Adrenal gland (tissue), 12 donors: ENCODE results near the gene WNK4. TPM values are rescaled to one million over a fixed set of nuclear protein-coding genes. Genes with fewer than 3 reads are reported as not detected.

Experiments used
- DNase-seq, 7 donors: peaks; one replicate each; pipeline ENCODE4 v3.0.0-alpha.2; 2019 to 2020
- H3K27ac ChIP-seq, 5 donors: fragments of 200-600 bp; sonication (generic) in 4 of 5; 1 replicate in 3 of 5; 2 replicates in 2 of 5; pipeline versions ENCODE4 v1.5.1 to v1.8.0; 2016 to 2020; ENCODE audit warnings: mild to moderate bottlenecking in 1 of 5
- H3K27me3 ChIP-seq: fragments of 200-600 bp; 2 replicates; pipeline ENCODE4 v1.8.0; 2021
- H3K36me3 ChIP-seq, 2 donors: fragments of 200-600 bp; replicated peaks in 1 of 2; 1 replicate in 1 of 2; 2 replicates in 1 of 2; pipeline versions ENCODE4 v1.5.1 to v1.8.0; 2018 to 2022
- H3K4me1 ChIP-seq, 2 donors: fragments of 200-600 bp; replicated peaks in 1 of 2; 1 replicate in 1 of 2; 2 replicates in 1 of 2; pipeline versions ENCODE4 v1.5.1 to v1.8.0; 2018 to 2021
- H3K4me3 ChIP-seq, 4 donors: fragments of 200-600 bp; sonication (generic) in 3 of 4; one replicate each; pipeline ENCODE4 v1.5.1; 2016 to 2018
- H3K9me3 ChIP-seq, 3 donors: fragments of 200-600 bp; sonication (generic) in 1 of 3; replicated peaks in 1 of 3; 1 replicate in 2 of 3; 2 replicates in 1 of 3; pipeline versions ENCODE4 v1.5.1 to v1.8.0; 2016 to 2021
- POLR2A ChIP-seq, 2 donors: fragments of 450-650 bp; IDR thresholded peaks; one replicate each; pipeline ENCODE4 v1.6.1; 2017; ENCODE audit warnings: antibody characterized with exemption in 2 of 2, mild to moderate bottlenecking in 2 of 2, moderate library complexity in 1 of 2
- WGBS, 4 donors: extraction: QIAGEN DNeasy Blood & Tissue Kit in 2 of 4; methylation state at CpG; one replicate each; pipeline versions ENCODE4 v1.1.5 to v1.1.7; 2013 to 2017; 5-methylcytosine and 5-hydroxymethylcytosine counted together
- intact Hi-C, 2 donors: fragments of 100-400 bp; cut with DNase I; formaldehyde crosslinking; loops; one replicate each; pipeline versions ENCODE4 v1.14.1 to v1.15.0; 2022 to 2023
- polyA plus RNA-seq, 3 donors: library from polyadenylated mRNA; stranded (reverse); fragments of 200-250 nt in 2 of 3; fragments of 350-450 nt in 1 of 3; fragmentation: Illumina TruSeq in 1 of 3; extraction: RNeasy Lipid Tissue Mini Kit (QIAGEN cat#74804) in 1 of 3; gene quantifications; one replicate each; pipeline ENCODE4 v1.2.3, GENCODE V29; 2013 to 2014
- total RNA-seq, 9 donors: library from RNA; depleted of rRNA in 4 of 9; stranded (reverse); fragments of >200 nt in 4 of 9; fragments of 120-200 nt in 1 of 9; fragmentation: NEBNext Ultra II Directional in 1 of 9; extraction: Animal tissue kit (Norgen Biotek cat#: 25700) in 1 of 9; gene quantifications; one replicate each; pipeline versions ENCODE4 v1.1.0 to v1.2.4, GENCODE V29; 2013 to 2023
- TF ChIP-seq, protein P1 (sequence below), 6 experiments: fragments of 450-650 bp in 4 of 6; fragments of 200-600 bp in 2 of 6; sonication (generic) in 1 of 6; IDR thresholded peaks; 1 replicate in 5 of 6; 2 replicates in 1 of 6; pipeline versions ENCODE4 v1.5.1 to v1.8.0; 2016 to 2021; ENCODE audit warnings: antibody characterized with exemption in 6 of 6, mild to moderate bottlenecking in 2 of 6, moderate library complexity in 1 of 6
- donor health status: healthy with polysubstance abuse.
- donor health status: Bipolar disorder and iron deficiency.
- donor health status: DM: yes; HTN: yes; CAD: no.
- donor health status: DM: no; HTN: no; CAD: no.
- donor health status: DM: no; HTN: no; CAD: no.
- donor health status: DM: yes; HTN: yes; CAD: no.

WNK4 gene
- total and polyA plus RNA-seq, 12 donors, result 0.05 to 0.46 (median 0.18) TPM; not detected in 5

DNA sequence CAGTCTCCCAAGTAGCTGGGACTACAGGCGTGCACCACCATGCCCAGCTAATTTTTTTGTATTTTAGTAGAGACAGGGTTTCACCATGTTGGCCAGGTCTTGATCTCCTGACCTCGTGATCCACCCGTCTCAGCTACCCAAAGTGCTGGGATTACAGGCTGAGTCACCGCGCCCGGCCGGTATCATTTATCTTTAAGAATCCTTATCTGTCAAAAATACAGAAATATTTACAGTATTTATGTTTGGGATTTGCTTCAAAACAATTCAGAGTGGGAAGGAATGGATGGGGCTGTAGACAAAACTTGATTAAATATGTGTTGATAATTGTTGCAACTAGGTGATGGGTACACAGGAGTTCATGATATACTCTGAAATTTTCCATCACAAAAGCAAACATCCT is 40.8 kb downstream of the WNK4 start:
- intact Hi-C loops, result loop anchor here (5.0 to 10.0 kb wide), 2 partner anchors 96 to 99 kb away; no protein-coding TSS in a partner anchor
- WGBS, 4 donors, result 72 to 85% (median 82%) methylated on average over 7 of the region's 7 CpGs
- Histone ChIP-seq H3K36me3 (peaks cover 0 to 64% of the 10 kb centered on the region in 2 donors), H3K4me1 (peaks cover 10 to 21% of the 10 kb centered on the region in 2 donors), H3K27ac (no peak overlapping the region), H3K27me3 (no peaks in the 10 kb centered on the region), H3K9me3 (no peaks in the 10 kb centered on the region), H3K4me3 (no peak overlapping the region)
- peak in 1 of 7 donors; percentile 41 for DNase-seq
- TF ChIP-seq, protein P1, sequence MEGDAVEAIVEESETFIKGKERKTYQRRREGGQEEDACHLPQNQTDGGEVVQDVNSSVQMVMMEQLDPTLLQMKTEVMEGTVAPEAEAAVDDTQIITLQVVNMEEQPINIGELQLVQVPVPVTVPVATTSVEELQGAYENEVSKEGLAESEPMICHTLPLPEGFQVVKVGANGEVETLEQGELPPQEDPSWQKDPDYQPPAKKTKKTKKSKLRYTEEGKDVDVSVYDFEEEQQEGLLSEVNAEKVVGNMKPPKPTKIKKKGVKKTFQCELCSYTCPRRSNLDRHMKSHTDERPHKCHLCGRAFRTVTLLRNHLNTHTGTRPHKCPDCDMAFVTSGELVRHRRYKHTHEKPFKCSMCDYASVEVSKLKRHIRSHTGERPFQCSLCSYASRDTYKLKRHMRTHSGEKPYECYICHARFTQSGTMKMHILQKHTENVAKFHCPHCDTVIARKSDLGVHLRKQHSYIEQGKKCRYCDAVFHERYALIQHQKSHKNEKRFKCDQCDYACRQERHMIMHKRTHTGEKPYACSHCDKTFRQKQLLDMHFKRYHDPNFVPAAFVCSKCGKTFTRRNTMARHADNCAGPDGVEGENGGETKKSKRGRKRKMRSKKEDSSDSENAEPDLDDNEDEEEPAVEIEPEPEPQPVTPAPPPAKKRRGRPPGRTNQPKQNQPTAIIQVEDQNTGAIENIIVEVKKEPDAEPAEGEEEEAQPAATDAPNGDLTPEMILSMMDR (IDR thresholded peaks at IDR 0.05), result no peak
- no peak for TF ChIP-seq POLR2A (IDR thresholded peaks at IDR 0.05)

DNA sequence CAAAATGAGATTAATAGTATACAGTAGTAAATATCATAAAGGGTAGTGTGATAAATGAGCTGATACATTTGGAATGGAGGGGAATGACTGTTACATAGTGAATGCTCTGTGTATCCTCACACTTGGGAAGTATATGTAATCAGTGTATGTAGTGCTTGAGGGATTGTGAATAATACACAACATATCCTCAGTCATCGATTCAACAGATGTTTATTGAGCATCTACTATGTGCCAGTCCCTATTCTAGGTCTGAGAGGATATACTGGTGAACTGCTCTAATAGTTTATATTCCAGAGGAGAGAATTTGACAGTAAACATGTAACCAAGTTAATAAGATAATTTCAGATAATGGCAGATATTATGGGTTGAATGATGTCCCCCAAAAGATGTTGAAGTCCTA is 47.1 kb downstream of the WNK4 start:
- H3K27me3 ChIP-seq, result no peaks in the 10 kb centered on the region
- peaks cover 0 to 1% of the 10 kb centered on the region in 2 donors for H3K36me3 ChIP-seq
- no peak for TF ChIP-seq POLR2A (IDR thresholded peaks at IDR 0.05)
- DNase-seq, result no peak
- no peaks in the 10 kb centered on the region for H3K9me3 ChIP-seq
- peaks cover 17 to 22% of the 10 kb centered on the region in 2 donors for H3K4me1 ChIP-seq
- no peak overlapping the region for H3K27ac ChIP-seq
- intact Hi-C loops, result loop anchor here in 1 of 2 donors (10.0 kb wide), 1 partner anchor 103 kb away; no protein-coding TSS in a partner anchor
- WGBS, 4 donors, result 89 to 96% (median 96%) methylated on average over 1 of the region's 1 CpG
- H3K4me3 ChIP-seq, result no peak overlapping the region

DNA sequence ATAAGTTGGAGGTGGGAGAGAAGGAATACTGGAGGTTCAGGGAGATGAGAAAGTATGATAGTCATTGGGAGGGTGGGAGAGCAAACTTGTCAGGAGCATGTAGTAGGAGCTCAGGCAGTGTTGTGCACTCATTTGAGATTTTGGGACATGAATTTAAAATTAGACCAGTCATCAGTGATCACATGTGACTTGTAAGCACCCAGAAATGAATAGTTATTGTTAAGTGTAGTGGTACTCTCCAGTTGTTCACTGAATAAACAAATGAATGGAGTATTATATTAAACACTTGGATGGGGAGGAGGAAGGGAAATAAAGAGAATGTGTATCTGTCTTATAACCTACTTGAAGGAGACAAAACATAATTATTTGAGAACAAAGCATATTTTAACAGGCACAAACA is 50.6 kb downstream of the WNK4 start:
- Histone ChIP-seq H3K9me3 (no peaks in the 10 kb centered on the region), H3K4me3 (no peak overlapping the region), H3K36me3 (peaks cover 0 to 10% of the 10 kb centered on the region in 2 donors), H3K27me3 (no peaks in the 10 kb centered on the region), H3K27ac (no peak overlapping the region), H3K4me1 (peaks cover 18 to 22% of the 10 kb centered on the region in 2 donors)
- TF ChIP-seq, protein P1 (IDR thresholded peaks at IDR 0.05), result no peak
- no peak for TF ChIP-seq POLR2A (IDR thresholded peaks at IDR 0.05)
- intact Hi-C loops, result no loop called here
- no peak for DNase-seq

DNA sequence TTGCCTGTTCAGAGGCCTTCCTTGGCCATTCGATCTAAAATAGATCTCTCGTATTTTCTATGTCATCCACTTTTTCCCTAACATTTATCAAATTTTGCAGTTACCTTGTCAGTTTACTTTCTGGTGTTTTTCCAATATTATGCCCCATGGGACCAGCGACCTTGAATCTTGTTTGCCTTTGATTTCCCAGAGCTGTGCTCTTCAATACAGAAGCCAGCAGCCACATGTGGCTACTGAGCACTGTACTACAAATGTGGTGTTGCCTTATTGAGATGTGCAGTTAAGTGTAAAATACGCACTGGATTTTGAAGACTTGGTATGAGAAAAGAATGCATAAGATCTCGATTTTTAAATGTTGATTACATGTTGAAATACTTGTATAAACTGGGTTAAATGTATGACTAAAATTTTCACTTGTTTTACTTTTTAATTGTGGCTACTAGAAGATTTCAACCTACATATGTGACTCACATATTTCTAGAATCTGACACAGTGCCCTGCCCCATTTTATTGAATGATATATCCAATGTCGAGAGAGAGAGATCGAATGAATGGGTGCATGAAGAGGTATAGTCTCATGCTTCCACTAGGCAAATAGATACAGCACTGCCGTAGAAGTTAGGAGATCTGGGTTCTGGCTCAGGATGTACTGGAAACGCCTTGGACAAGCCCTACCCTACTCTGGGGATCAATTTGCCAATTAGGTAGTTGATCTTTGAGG is 52.0 kb downstream of the WNK4 start:
- Histone ChIP-seq H3K4me1 (peaks cover 18 to 22% of the 10 kb centered on the region in 2 donors), H3K4me3 (peak overlapping the region; percentile 71 to 93 (median 83)), H3K27me3 (no peaks in the 10 kb centered on the region), H3K9me3 (no peaks in the 10 kb centered on the region), H3K36me3 (peaks cover 0 to 24% of the 10 kb centered on the region in 2 donors), H3K27ac (peak overlapping the region; percentile 84 to 93 (median 90))
- DNase-seq, result peak in 1 of 7 donors; percentile 44
- 30 to 36% (median 32%) methylated on average over 9 of the region's 9 CpGs for WGBS, 4 donors
- TF ChIP-seq, protein P1 (IDR thresholded peaks at IDR 0.05), result no peak
- peak in 1 of 2 donors; percentile 14 for TF ChIP-seq POLR2A (IDR thresholded peaks at IDR 0.05)
- intact Hi-C loops, result no loop called here
